SU-DHL-6 (cell line): ENCODE data around the gene SSRP1.

ENCODE experiments used
- CTCF ChIP-seq: fragments of 200-600 bp; sonication (generic); IDR thresholded peaks from one replicate; pipeline ENCODE4 v1.5.1; 2017; ENCODE audit warnings: antibody characterized with exemption, mild to moderate bottlenecking, low read length, moderate library complexity; ENCODE audit not compliant: insufficient read depth, poor library complexity, severe bottlenecking
- EZH2phosphoT487 ChIP-seq: fragments of 200-600 bp; sonication (generic), shearing (Covaris generic); conservative IDR thresholded peaks from 2 replicates; pipeline ENCODE4 v1.6.1; 2018; ENCODE audit warnings: mild to moderate bottlenecking, antibody characterized with exemption, low read length, moderate library complexity, mixed read lengths

DNA sequence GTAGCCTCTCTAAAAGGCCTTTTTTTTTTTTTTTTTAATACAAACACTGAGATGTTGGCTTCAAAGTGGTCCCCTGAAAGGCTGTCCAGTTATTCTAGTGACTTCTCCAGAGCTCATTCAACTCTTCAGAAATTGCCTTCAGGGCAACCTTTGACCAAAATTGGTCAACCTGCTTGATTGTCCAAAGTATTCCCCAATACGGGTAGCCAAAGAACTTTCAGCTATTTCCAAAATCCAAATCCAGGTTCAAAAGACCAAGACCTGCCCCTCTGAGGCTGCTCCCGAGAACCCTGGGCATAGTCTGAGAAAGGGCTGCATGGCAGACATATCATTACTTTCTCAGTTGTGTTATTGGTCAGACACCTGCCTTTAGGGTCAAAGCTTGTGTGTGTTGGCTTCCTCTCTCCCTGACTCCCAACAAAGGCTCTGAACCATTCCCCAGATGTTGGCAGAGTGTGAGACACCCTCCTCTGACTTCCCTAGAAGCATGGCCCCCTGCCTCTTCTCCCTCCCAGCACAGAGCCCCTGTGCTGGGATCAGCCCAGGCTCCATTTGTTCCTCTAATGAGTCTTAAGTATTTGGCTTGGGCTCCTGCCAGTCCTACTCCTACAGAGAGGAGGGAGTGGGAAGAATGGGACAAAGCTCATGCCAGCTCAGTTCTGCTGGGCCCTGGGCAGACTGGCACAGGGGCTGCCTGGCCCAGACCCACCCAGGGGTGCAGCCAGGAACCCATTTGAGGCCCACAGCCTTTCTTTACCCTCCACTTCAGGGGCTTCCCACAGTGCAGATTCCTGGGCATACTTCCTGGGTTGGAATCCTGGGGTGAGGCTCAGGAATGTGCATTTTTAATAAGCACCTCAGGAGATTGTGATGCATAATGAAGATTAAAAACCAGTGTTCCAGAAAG is 41.2 kb downstream of the SSRP1 start:
- TF ChIP-seq CTCF, result no peak
- no peak for TF ChIP-seq EZH2phosphoT487
